Chondrocyte (in vitro differentiated cells): ENCODE data around the gene CAB39. TPM values are rescaled to one million over a fixed set of nuclear protein-coding genes. Genes with fewer than 3 reads are reported as not detected.

Experiments used
- DNase-seq: peaks from one replicate; pipeline ENCODE4 v3.0.0; 2021; ENCODE audit warnings: mixed read lengths, low spot score
- H3K27ac Mint-ChIP-seq: one replicate; pipeline ENCODE4 v1.8.0; 2021; ENCODE audit warnings: mild to moderate bottlenecking, moderate library complexity, mixed read lengths; ENCODE audit not compliant: unreplicated experiment
- H3K27me3 Mint-ChIP-seq: 2 replicates; pipeline ENCODE4 v1.8.0; 2021; ENCODE audit warnings: low read depth, mixed read lengths
- H3K36me3 Mint-ChIP-seq: 2 replicates; pipeline ENCODE4 v1.8.0; 2021; ENCODE audit warnings: low read depth, mixed read lengths
- H3K4me1 Mint-ChIP-seq: 2 replicates; pipeline ENCODE4 v1.8.0; 2021; ENCODE audit warnings: low read depth, mild to moderate bottlenecking, mixed read lengths
- H3K4me3 Mint-ChIP-seq: one replicate; pipeline ENCODE4 v1.8.0; 2021; ENCODE audit warnings: mild to moderate bottlenecking, moderate library complexity, mixed read lengths; ENCODE audit not compliant: unreplicated experiment
- H3K9me3 Mint-ChIP-seq: 2 replicates; pipeline ENCODE4 v1.8.0; 2021; ENCODE audit warnings: low read depth, mixed read lengths
- total RNA-seq: library from RNA; stranded (reverse); gene quantifications from 3 replicates; pipeline ENCODE4 v1.2.1, GENCODE V29; 2021
- TF ChIP-seq, protein P1 (sequence below): fragments of 200-600 bp; sonication (generic); IDR thresholded peaks from 2 replicates; pipeline ENCODE4 v1.5.0; 2021; ENCODE audit warnings: antibody characterized with exemption, mild to moderate bottlenecking, moderate library complexity

CAB39 gene
- total RNA-seq, 1 donor from 2014 or later, result 33.4 TPM

GRCh38 chr2:230684270-230685168 is 28.1 kb upstream of the CAB39 start:
- H3K9me3 Mint-ChIP-seq, result no peaks in the 10 kb centered on the region
- H3K27ac Mint-ChIP-seq, result no peak overlapping the region
- DNase-seq, result no peak
- H3K4me3 Mint-ChIP-seq, result no peak overlapping the region
- TF ChIP-seq, protein P1, sequence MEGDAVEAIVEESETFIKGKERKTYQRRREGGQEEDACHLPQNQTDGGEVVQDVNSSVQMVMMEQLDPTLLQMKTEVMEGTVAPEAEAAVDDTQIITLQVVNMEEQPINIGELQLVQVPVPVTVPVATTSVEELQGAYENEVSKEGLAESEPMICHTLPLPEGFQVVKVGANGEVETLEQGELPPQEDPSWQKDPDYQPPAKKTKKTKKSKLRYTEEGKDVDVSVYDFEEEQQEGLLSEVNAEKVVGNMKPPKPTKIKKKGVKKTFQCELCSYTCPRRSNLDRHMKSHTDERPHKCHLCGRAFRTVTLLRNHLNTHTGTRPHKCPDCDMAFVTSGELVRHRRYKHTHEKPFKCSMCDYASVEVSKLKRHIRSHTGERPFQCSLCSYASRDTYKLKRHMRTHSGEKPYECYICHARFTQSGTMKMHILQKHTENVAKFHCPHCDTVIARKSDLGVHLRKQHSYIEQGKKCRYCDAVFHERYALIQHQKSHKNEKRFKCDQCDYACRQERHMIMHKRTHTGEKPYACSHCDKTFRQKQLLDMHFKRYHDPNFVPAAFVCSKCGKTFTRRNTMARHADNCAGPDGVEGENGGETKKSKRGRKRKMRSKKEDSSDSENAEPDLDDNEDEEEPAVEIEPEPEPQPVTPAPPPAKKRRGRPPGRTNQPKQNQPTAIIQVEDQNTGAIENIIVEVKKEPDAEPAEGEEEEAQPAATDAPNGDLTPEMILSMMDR, result no peak
- peaks cover 7% of the 10 kb centered on the region for H3K27me3 Mint-ChIP-seq
- H3K4me1 Mint-ChIP-seq, result peaks cover 17% of the 10 kb centered on the region
- no peaks in the 10 kb centered on the region for H3K36me3 Mint-ChIP-seq

DNA sequence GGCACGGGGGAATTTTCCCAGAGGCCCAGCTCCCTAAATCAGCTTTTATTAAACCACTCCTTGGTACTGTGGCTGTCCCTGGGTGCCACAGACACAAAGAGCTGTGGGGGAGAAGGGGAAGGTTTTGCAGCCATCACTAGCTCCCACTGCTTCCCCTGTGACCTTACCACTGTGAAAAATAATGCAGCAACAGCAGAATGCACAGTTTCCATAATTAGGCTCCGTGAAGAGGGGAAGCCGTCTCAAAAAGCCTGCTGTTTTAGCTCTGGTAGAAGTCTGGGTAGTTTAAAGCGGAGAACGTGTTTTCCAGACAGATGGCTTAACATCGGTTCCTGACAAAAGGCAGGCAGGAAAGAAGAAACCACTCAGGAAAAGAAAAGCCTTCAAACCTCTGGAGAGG is 27.5 kb upstream of the CAB39 start:
- Mint-ChIP-seq H3K4me3 (no peak overlapping the region), H3K27ac (no peak overlapping the region), H3K27me3 (peaks cover 7% of the 10 kb centered on the region), H3K9me3 (no peaks in the 10 kb centered on the region), H3K4me1 (peaks cover 17% of the 10 kb centered on the region), H3K36me3 (no peaks in the 10 kb centered on the region)
- TF ChIP-seq, protein P1, result no peak
- no peak for DNase-seq

DNA sequence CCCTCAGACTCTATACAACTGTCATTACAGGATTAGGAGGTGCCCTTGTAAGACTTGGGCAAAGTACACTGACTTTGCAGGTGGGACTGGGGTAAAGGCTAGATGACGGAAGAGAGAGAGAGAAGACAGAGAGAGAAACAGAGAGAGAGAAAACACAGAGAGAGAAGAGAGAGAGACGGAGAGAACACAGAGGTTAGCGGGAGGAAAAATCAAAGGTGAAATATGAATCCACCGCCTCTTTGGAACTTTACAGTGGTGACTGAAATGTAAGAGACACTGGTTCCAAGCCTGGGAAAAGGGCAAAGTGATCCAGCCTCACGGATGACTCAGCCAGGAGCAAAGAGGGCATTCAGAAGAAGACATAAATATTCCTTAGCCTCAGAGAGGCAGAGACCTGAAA is 25.1 kb upstream of the CAB39 start:
- peak overlapping the region; percentile 58 for H3K27ac Mint-ChIP-seq
- no peaks in the 10 kb centered on the region for H3K9me3 Mint-ChIP-seq
- no peak overlapping the region for H3K4me3 Mint-ChIP-seq
- H3K36me3 Mint-ChIP-seq, result no peaks in the 10 kb centered on the region
- H3K27me3 Mint-ChIP-seq, result no peaks in the 10 kb centered on the region
- TF ChIP-seq, protein P1, result no peak
- H3K4me1 Mint-ChIP-seq, result peaks cover 22% of the 10 kb centered on the region
- DNase-seq, result no peak

- Mint-ChIP-seq H3K36me3 (no peaks in the 10 kb centered on the region), H3K27ac (no peak overlapping the region), H3K4me3 (no peak overlapping the region), H3K9me3 (no peaks in the 10 kb centered on the region), H3K4me1 (peaks cover 22% of the 10 kb centered on the region), H3K27me3 (no peaks in the 10 kb centered on the region)
- DNase-seq, result no peak
- TF ChIP-seq, protein P1, result no peak
Measured at GRCh38 chr2:230688490-230688889, 24.2 kb upstream of the CAB39 start.

GRCh38 chr2:230690439-230690838 is 22.2 kb upstream of the CAB39 start:
- no peak overlapping the region for H3K4me3 Mint-ChIP-seq
- no peaks in the 10 kb centered on the region for H3K9me3 Mint-ChIP-seq
- H3K36me3 Mint-ChIP-seq, result no peaks in the 10 kb centered on the region
- DNase-seq, result no peak
- H3K27ac Mint-ChIP-seq, result no peak overlapping the region
- TF ChIP-seq, protein P1, result no peak
- peaks cover 12% of the 10 kb centered on the region for H3K4me1 Mint-ChIP-seq
- no peaks in the 10 kb centered on the region for H3K27me3 Mint-ChIP-seq
